Activated CD4-positive, alpha-beta T cell treated with anti-CD3 and anti-CD28 coated beads for 36 hours (primary cell): Measurements from ENCODE around the gene FBLN1. TPM values are rescaled to one million over a fixed set of nuclear protein-coding genes. Genes with fewer than 3 reads are reported as not detected.

ENCODE experiments used
- total RNA-seq, 2 experiments: library from RNA; stranded (reverse); gene quantifications; one replicate each; pipeline ENCODE4 v1.2.3, GENCODE V29; 2021

FBLN1 gene
- total RNA-seq, 2 experiments from 2014 or later: not detected

Other genes with a start within 250 kb of the FBLN1 start
- gene UPK3A, start 217.9 kb upstream of the FBLN1 start, total RNA-seq: not detected
- 10 to 100 TPM; 25.5 to 29.0 TPM for gene FAM118A, start 192.9 kb upstream of the FBLN1 start, total RNA-seq
- under 1 TPM; 0.62 to 0.67 TPM for gene SMC1B, start 89.3 kb upstream of the FBLN1 start, total RNA-seq
- gene RIBC2, start 89.2 kb upstream of the FBLN1 start, total RNA-seq: 1 to 10 TPM; 6.3 to 7.8 TPM
- gene ATXN10, start 169.0 kb downstream of the FBLN1 start, total RNA-seq: 100 to 1,000 TPM in 1 of 2 experiments, 10 to 100 TPM in 1; 87.1 to 101 TPM